Suprapubic skin (tissue), 3 donors: ENCODE results near the gene PCA3.

ENCODE experiments used
- CTCF ChIP-seq, 2 donors: fragments of 200-600 bp in 1 of 2; fragments of 450-650 bp in 1 of 2; sonication (generic) in 1 of 2; IDR thresholded peaks; one replicate each; pipeline ENCODE4 v1.5.1; 2016 to 2019; ENCODE audit warnings: antibody characterized with exemption in 2 of 2, mild to moderate bottlenecking in 1 of 2, moderate library complexity in 1 of 2
- POLR2AphosphoS5 ChIP-seq, 3 donors: sonication (generic); formaldehyde crosslinking; IDR thresholded peaks; one replicate each; pipeline ENCODE4 v1.6.1; 2017; ENCODE audit warnings: antibody characterized with exemption in 3 of 3

DNA sequence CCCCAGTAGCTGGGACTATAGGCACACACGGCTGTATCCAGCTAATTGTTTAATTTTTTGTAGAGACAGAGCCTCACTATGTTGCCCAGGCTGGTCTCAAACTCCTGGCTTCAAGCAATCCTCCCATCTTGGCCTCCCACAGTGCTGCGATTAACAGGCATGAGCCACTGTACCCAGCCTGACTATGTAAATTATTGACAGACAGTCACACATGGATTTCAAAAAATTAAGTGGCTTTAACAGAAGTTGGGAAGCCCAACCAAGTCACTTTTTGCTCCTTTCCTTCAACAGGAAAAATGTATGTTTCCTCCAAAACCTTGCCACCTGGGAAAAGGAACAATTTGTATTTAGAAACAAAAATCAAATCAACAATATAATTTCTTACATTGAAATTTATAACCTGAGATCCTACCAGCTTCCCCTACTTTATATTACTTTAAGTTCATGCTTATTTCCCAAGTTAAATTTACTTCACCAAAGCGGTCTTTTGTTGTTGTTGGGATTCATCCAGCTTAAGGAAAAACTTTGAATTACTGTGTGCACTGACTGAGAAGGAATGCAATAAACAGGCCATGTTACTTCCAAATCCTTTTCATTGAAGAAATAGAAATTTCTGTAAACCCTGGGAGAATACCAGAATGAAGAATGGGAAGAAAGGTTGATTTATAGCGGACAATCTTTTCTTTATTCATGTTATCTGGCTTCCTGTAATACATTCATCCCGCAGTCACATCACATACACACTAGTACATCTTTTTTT lies 8.6 kb downstream of the PCA3 start:
- no peak for TF ChIP-seq POLR2AphosphoS5 (IDR thresholded peaks at IDR 0.05)
- TF ChIP-seq CTCF (IDR thresholded peaks at IDR 0.05), result no peak
